CD14-positive monocyte (primary cell): Measurements from ENCODE around the gene ANKRD53. TPM values are rescaled to one million over a fixed set of nuclear protein-coding genes. Genes with fewer than 3 reads are reported as not detected.

Source experiments
- DNase-seq, 3 donors: peaks; one replicate each; pipeline ENCODE4 v3.0.0-alpha.2; 2011 to 2022
- H2AFZ ChIP-seq: 2 replicates; pipeline ENCODE4 v1.6.0; 2012; ENCODE audit warnings: mild to moderate bottlenecking, low read depth, low read length, inconsistent platforms; ENCODE audit not compliant: insufficient read depth, poor library complexity, severe bottlenecking
- H3K27ac ChIP-seq, 2 donors: 1 replicate in 1 of 2; 2 replicates in 1 of 2; pipeline ENCODE4 v1.5.1; 2012 to 2013; ENCODE audit warnings: low read length in 2 of 2, control low read depth in 1 of 2, inconsistent platforms in 1 of 2, low read depth in 1 of 2, mild to moderate bottlenecking in 1 of 2
- H3K27me3 ChIP-seq, 2 donors: one replicate each; pipeline versions ENCODE4 v1.6.0 to v1.6.1; 2011 to 2013; ENCODE audit warnings: low read length in 2 of 2; ENCODE audit not compliant: control insufficient read depth in 2 of 2, insufficient read depth in 2 of 2
- H3K36me3 ChIP-seq, 2 donors: replicated peaks in 1 of 2; 1 replicate in 1 of 2; 2 replicates in 1 of 2; pipeline versions ENCODE4 v1.5.1 to v1.6.1; 2012 to 2013; ENCODE audit warnings: low read length in 2 of 2, control low read depth in 1 of 2, inconsistent platforms in 1 of 2, mild to moderate bottlenecking in 1 of 2; ENCODE audit not compliant: insufficient read depth in 2 of 2, control insufficient read depth in 1 of 2
- H3K4me1 ChIP-seq, 2 donors: 1 replicate in 1 of 2; 2 replicates in 1 of 2; pipeline versions ENCODE4 v1.5.1 to v1.6.1; 2012 to 2013; ENCODE audit warnings: low read length in 2 of 2, control low read depth in 1 of 2, inconsistent platforms in 1 of 2, mild to moderate bottlenecking in 1 of 2, moderate library complexity in 1 of 2; ENCODE audit not compliant: insufficient read depth in 2 of 2, control insufficient read depth in 1 of 2
- H3K4me2 ChIP-seq: replicated peaks from 2 replicates; pipeline ENCODE3; 2012; ENCODE audit warnings: low read length, moderate library complexity, mild to moderate bottlenecking; ENCODE audit not compliant: poor library complexity, severe bottlenecking; ENCODE audit errors: extremely low read depth
- H3K4me3 ChIP-seq, 3 experiments: fragments of 200-600 bp in 1 of 3; sonication (generic) in 1 of 3; replicated peaks in 1 of 3; 1 replicate in 2 of 3; 2 replicates in 1 of 3; pipeline ENCODE4 v1.5.1; 2011 to 2013; ENCODE audit warnings: low read length in 3 of 3, mild to moderate bottlenecking in 3 of 3, control low read depth in 2 of 3, low read depth in 2 of 3, inconsistent platforms in 1 of 3, moderate library complexity in 1 of 3
- H3K79me2 ChIP-seq: 2 replicates; pipeline ENCODE4 v1.6.0; 2012; ENCODE audit warnings: mild to moderate bottlenecking, control low read depth, inconsistent platforms, low read length, moderate library complexity; ENCODE audit not compliant: insufficient read depth
- H3K9ac ChIP-seq: 2 replicates; pipeline ENCODE4 v1.6.0; 2017; ENCODE audit warnings: low read length, mild to moderate bottlenecking; ENCODE audit not compliant: insufficient read depth, poor library complexity, severe bottlenecking
- H3K9me3 ChIP-seq, 2 donors: replicated peaks in 1 of 2; 1 replicate in 1 of 2; 2 replicates in 1 of 2; pipeline versions ENCODE4 v1.5.1 to v1.6.1; 2012 to 2013; ENCODE audit warnings: low read length in 2 of 2, control low read depth in 1 of 2; ENCODE audit not compliant: control insufficient read depth in 1 of 2, insufficient read depth in 1 of 2
- H4K20me1 ChIP-seq: 2 replicates; pipeline ENCODE4 v1.6.0; 2012; ENCODE audit warnings: mild to moderate bottlenecking, low read length, control low read depth, moderate library complexity; ENCODE audit not compliant: insufficient read depth
- H3K27ac Mint-ChIP-seq, 7 donors: one replicate each; pipeline ENCODE4 v1.8.0; 2020; ENCODE audit warnings: mild to moderate bottlenecking in 7 of 7, mixed read lengths in 7 of 7, moderate library complexity in 6 of 7, inconsistent platforms in 2 of 7
- H3K27me3 Mint-ChIP-seq, 3 donors: one replicate each; pipeline ENCODE4 v1.8.0; 2021 to 2022; ENCODE audit warnings: low read depth in 3 of 3, mild to moderate bottlenecking in 3 of 3, mixed read lengths in 3 of 3, moderate library complexity in 3 of 3, inconsistent platforms in 1 of 3
- H3K36me3 Mint-ChIP-seq, 2 donors: one replicate each; pipeline ENCODE4 v1.8.0; 2020; ENCODE audit warnings: mixed read lengths in 2 of 2, inconsistent platforms in 1 of 2, mild to moderate bottlenecking in 1 of 2
- H3K4me1 Mint-ChIP-seq: one replicate; pipeline ENCODE4 v1.8.0; 2020; ENCODE audit warnings: mild to moderate bottlenecking, mixed read lengths
- H3K4me3 Mint-ChIP-seq, 2 donors: one replicate each; pipeline ENCODE4 v1.8.0; 2020; ENCODE audit warnings: mild to moderate bottlenecking in 2 of 2, mixed read lengths in 2 of 2, moderate library complexity in 1 of 2
- H3K9me3 Mint-ChIP-seq, 7 donors: one replicate each; pipeline ENCODE4 v1.8.0; 2020 to 2022; ENCODE audit warnings: mixed read lengths in 7 of 7, mild to moderate bottlenecking in 6 of 7, moderate library complexity in 6 of 7, inconsistent platforms in 2 of 7
- CTCF ChIP-seq: fragments of 200-600 bp; IDR thresholded peaks from one replicate; pipeline ENCODE4 v1.8.0; 2022; ENCODE audit warnings: antibody characterized with exemption, mild to moderate bottlenecking
- WGBS: methylation state at CpG from one replicate; pipeline ENCODE4 v1.1.5; 2013; ENCODE audit warnings: missing lambda C conversion rate; ENCODE audit not compliant: insufficient coverage; 5-methylcytosine and 5-hydroxymethylcytosine counted together
- intact Hi-C, 2 donors: fragments of 100-400 bp; cut with micrococcal nuclease; formaldehyde crosslinking; loops; one replicate each; pipeline versions ENCODE4 v1.15.0 to v1.15.1; 2023
- polyA plus RNA-seq, 3 donors: library from polyadenylated mRNA; depleted of rRNA in 1 of 3; unstranded in 2 of 3; stranded (reverse) in 1 of 3; fragments of 300-500 nt in 2 of 3; fragments of >200 nt in 1 of 3; fragmentation: Illumina TruSeq in 2 of 3; gene quantifications; 1 replicate in 2 of 3; 2 replicates in 1 of 3; pipeline ENCODE4 v1.2.3, GENCODE V29; 2012 to 2021

ANKRD53 gene
- polyA plus RNA-seq, 3 donors = 0.12 TPM; not detected in 2

GRCh38 chr2:70986499-70987189 lies 8.2 kb downstream of the ANKRD53 start:
- H3K27me3 Mint-ChIP-seq = no peaks in the 10 kb centered on the region
- Histone ChIP-seq H2AFZ (no peak overlapping the region), H3K27ac (no peak overlapping the region), H3K9ac (no peak overlapping the region), H3K4me1 (peaks cover 7 to 10% of the 10 kb centered on the region in 2 donors), H3K4me3 (no peak overlapping the region), H3K36me3 (peaks cover 54 to 58% of the 10 kb centered on the region in 2 donors), H3K9me3 (no peaks in the 10 kb centered on the region), H3K4me2 (no peak overlapping the region), H4K20me1 (peaks cover 42% of the 10 kb centered on the region), H3K27me3 (no peaks in the 10 kb centered on the region), H3K79me2 (peaks cover 7% of the 10 kb centered on the region)
- DNase-seq = no peak
- H3K4me1 Mint-ChIP-seq = peaks cover 21% of the 10 kb centered on the region
- H3K27ac Mint-ChIP-seq = peak overlapping the region in 1 of 7 donors; percentile 12
- WGBS = 72% methylated on average over 4 of the region's 4 CpGs
- no peak overlapping the region for H3K4me3 Mint-ChIP-seq
- TF ChIP-seq CTCF = no peak
- intact Hi-C loops = no loop called here
- H3K36me3 Mint-ChIP-seq = peaks cover 69 to 72% of the 10 kb centered on the region in 2 donors
- H3K9me3 Mint-ChIP-seq = peaks cover 0 to 3% (median 0%) of the 10 kb centered on the region in 7 donors

GRCh38 chr2:70987386-70987785 lies 9.0 kb downstream of the ANKRD53 start:
- no peak overlapping the region for H3K9ac ChIP-seq
- intact Hi-C loops = no loop called here
- no peak overlapping the region for H2AFZ ChIP-seq
- H3K4me3 ChIP-seq = no peak overlapping the region
- Mint-ChIP-seq H3K9me3 (peaks cover 0 to 3% (median 0%) of the 10 kb centered on the region in 7 donors), H3K4me3 (no peak overlapping the region), H3K36me3 (peaks cover 73 to 79% of the 10 kb centered on the region in 2 donors), H3K27ac (peak overlapping the region in 1 of 7 donors; percentile 12), H3K27me3 (no peaks in the 10 kb centered on the region), H3K4me1 (peaks cover 24% of the 10 kb centered on the region)
- H3K27ac ChIP-seq = no peak overlapping the region
- H3K9me3 ChIP-seq = no peaks in the 10 kb centered on the region
- 100% methylated on average over 1 of the region's 1 CpG for WGBS
- H3K79me2 ChIP-seq = peaks cover 10% of the 10 kb centered on the region
- H3K36me3 ChIP-seq = peaks cover 56 to 64% of the 10 kb centered on the region in 2 donors
- peaks cover 46% of the 10 kb centered on the region for H4K20me1 ChIP-seq
- TF ChIP-seq CTCF = no peak
- H3K4me2 ChIP-seq = no peak overlapping the region
- H3K27me3 ChIP-seq = no peaks in the 10 kb centered on the region
- peaks cover 7 to 10% of the 10 kb centered on the region in 2 donors for H3K4me1 ChIP-seq
- no peak for DNase-seq
